AG09309 (cell line): Measurements from ENCODE around the gene MAP6.
A peak's percentile ranks its signal among the peaks of the same experiment; 100 is the strongest.

ENCODE experiments used
- DNase-seq: peaks from one replicate; pipeline ENCODE4 v3.0.0-alpha.2; 2010; ENCODE audit warnings: low read depth
- H3K4me3 ChIP-seq: 2 replicates; pipeline ENCODE4 v1.5.1; 2011; ENCODE audit warnings: mild to moderate bottlenecking, low read depth, low read length, moderate library complexity; ENCODE audit not compliant: control insufficient read depth
- CTCF ChIP-seq: IDR thresholded peaks from 2 replicates; pipeline ENCODE4 v1.5.1; 2011; ENCODE audit warnings: mild to moderate bottlenecking, low read depth, low read length, inconsistent platforms; ENCODE audit not compliant: insufficient read depth, control insufficient read depth; ENCODE audit errors: missing control alignments

Gene MAP6

GRCh38 chr11:75567971-75568370 is 100.9 kb downstream of the MAP6 start:
- DNase-seq = no peak
- H3K4me3 ChIP-seq = no peak overlapping the region
- TF ChIP-seq CTCF = no peak

- TF ChIP-seq CTCF = no peak
- H3K4me3 ChIP-seq = no peak overlapping the region
- no peak for DNase-seq
These were observed 102.0 kb downstream of the MAP6 start for GRCh38 chr11:75566763-75567279.

GRCh38 chr11:75565916-75566762 is 102.7 kb downstream of the MAP6 start:
- H3K4me3 ChIP-seq = peak overlapping the region; percentile 96
- no peak for DNase-seq
- TF ChIP-seq CTCF = no peak

- no peak for DNase-seq
- no peak for TF ChIP-seq CTCF
- H3K4me3 ChIP-seq = peak overlapping the region; percentile 96
These were observed 103.5 kb downstream of the MAP6 start for GRCh38 chr11:75565221-75565814.

DNA sequence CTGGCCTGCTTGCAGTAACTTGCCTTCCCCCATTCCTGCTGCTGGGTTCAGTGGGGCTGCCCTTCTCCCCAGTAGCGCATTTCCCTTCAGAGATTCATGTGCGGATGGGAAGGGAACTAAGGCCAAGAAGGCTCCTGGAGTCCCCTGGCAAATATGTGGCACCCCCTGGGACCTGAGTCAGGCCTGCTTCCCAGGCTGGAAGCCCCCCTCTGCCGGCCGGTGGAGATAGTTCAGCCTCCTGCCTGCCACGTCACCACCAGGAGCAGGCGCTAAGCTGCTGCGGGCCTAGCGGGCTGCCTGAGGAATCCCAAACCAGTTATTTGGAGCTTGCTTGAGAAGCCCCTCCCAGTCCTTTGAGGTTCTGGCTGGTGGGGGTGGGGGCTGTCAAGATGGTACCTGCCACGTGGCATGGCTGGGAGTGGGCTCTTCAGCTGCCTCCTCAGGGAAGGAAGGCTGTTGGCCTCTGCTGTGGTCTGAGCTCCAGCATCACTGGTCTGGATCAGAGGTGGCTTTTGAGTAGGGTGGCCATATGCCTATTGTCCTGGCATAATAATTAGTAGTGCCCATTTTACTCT is 104.8 kb downstream of the MAP6 start:
- peak overlapping the region; percentile 96 for H3K4me3 ChIP-seq
- no peak for DNase-seq
- peak; percentile 76 for TF ChIP-seq CTCF

GRCh38 chr11:75563501-75563977 is 105.3 kb downstream of the MAP6 start:
- no peak for TF ChIP-seq CTCF
- peak overlapping the region; percentile 96 for H3K4me3 ChIP-seq
- no peak for DNase-seq
